Aorta (tissue), 5 donors: ENCODE measurements around the gene DAB2IP. TPM values are rescaled to one million over a fixed set of nuclear protein-coding genes. Genes with fewer than 3 reads are reported as not detected.

Source experiments
- ATAC-seq: fragments of 200-7000 bp; cut with Tn5 transposase; one replicate; pipeline ENCODE4 v1.9.1; 2022; ENCODE audit warnings: moderate library complexity; ENCODE audit not compliant: low FRiP score
- DNase-seq, 2 donors: peaks; one replicate each; pipeline ENCODE4 v3.0.0-alpha.2; 2020
- H3K27ac ChIP-seq, 2 donors: one replicate each; pipeline ENCODE4 v1.5.1; 2013; ENCODE audit warnings: low read length in 2 of 2, mild to moderate bottlenecking in 2 of 2, moderate library complexity in 2 of 2, control low read depth in 1 of 2, inconsistent platforms in 1 of 2, low read depth in 1 of 2
- H3K27me3 ChIP-seq, 2 donors: one replicate each; pipeline ENCODE4 v1.6.1; 2013; ENCODE audit warnings: control low read depth in 1 of 2, low read length in 1 of 2, mild to moderate bottlenecking in 1 of 2, moderate library complexity in 1 of 2; ENCODE audit not compliant: insufficient read depth in 2 of 2, control insufficient read depth in 1 of 2
- H3K36me3 ChIP-seq, 2 donors: one replicate each; pipeline ENCODE4 v1.6.1; 2013; ENCODE audit warnings: control low read depth in 1 of 2, low read length in 1 of 2, mild to moderate bottlenecking in 1 of 2; ENCODE audit not compliant: insufficient read depth in 2 of 2, control insufficient read depth in 1 of 2
- H3K4me1 ChIP-seq, 2 donors: one replicate each; pipeline ENCODE4 v1.6.1; 2013; ENCODE audit warnings: low read length in 2 of 2, control low read depth in 1 of 2, mild to moderate bottlenecking in 1 of 2, moderate library complexity in 1 of 2; ENCODE audit not compliant: insufficient read depth in 2 of 2, control insufficient read depth in 1 of 2
- H3K4me3 ChIP-seq, 2 donors: one replicate each; pipeline ENCODE4 v1.5.1; 2013; ENCODE audit warnings: low read length in 2 of 2, control low read depth in 1 of 2, mild to moderate bottlenecking in 1 of 2
- H3K9me3 ChIP-seq: one replicate; pipeline ENCODE4 v1.6.1; 2013; ENCODE audit warnings: mild to moderate bottlenecking, low read length; ENCODE audit not compliant: control insufficient read depth
- WGBS, 2 donors: extraction: QIAGEN DNeasy Blood & Tissue Kit; methylation state at CpG; one replicate each; pipeline ENCODE4 v1.1.7; 2013; 5-methylcytosine and 5-hydroxymethylcytosine counted together
- intact Hi-C, 2 donors: fragments of 100-400 bp; cut with DNase I; formaldehyde crosslinking; loops; one replicate each; pipeline versions ENCODE4 v1.14.2 to v1.15.0; 2022
- polyA plus RNA-seq, 2 donors: library from polyadenylated mRNA; stranded (reverse); fragments of 200-250 nt; gene quantifications; one replicate each; pipeline ENCODE4 v1.2.3, GENCODE V29; 2013
- total RNA-seq, 2 donors: library from RNA; stranded (reverse); fragmentation: NEBNext Ultra II Directional; extraction: Animal tissue kit (Norgen Biotek cat#: 25700); gene quantifications; one replicate each; pipeline ENCODE4 v1.2.1, GENCODE V29; 2021
- donor health status: healthy with polysubstance abuse.
- donor health status: Bipolar disorder and iron deficiency.
- donor health status: DM: no; HTN: no; CAD: no.
- donor health status: DM: no; HTN: no; CAD: no.
- donor health status: DM: yes; HTN: yes; CAD: no.

Gene DAB2IP
- total and polyA plus RNA-seq, 4 donors: 12.0 to 75.4 (median 51.4) TPM

- H3K27me3 ChIP-seq: no peaks in the 10 kb centered on the region
- peak overlapping the region in 1 of 2 donors; percentile 84 for H3K27ac ChIP-seq
- ATAC-seq (peak; percentile 73), DNase-seq (peak; percentile 75 to 85)
- no peaks in the 10 kb centered on the region for H3K4me1 ChIP-seq
- no peaks in the 10 kb centered on the region for H3K9me3 ChIP-seq
- H3K4me3 ChIP-seq: no peak overlapping the region
- no peaks in the 10 kb centered on the region for H3K36me3 ChIP-seq
- intact Hi-C loops: loop anchor here in 1 of 2 donors (5.0 kb wide), 2 partner anchors 45 to 140 kb away; no protein-coding TSS in a partner anchor
- WGBS, 2 donors: 67 to 69% methylated on average over 14 of the region's 14 CpGs
Observed at GRCh38 chr9:121692606-121693387, 41.4 kb downstream of the DAB2IP start.

GRCh38 chr9:121693388-121693670 lies 41.9 kb downstream of the DAB2IP start:
- WGBS, 2 donors: 89 to 92% methylated on average over 4 of the region's 4 CpGs
- DNase-seq (no peak), ATAC-seq (no peak)
- Histone ChIP-seq H3K27ac (peak overlapping the region in 1 of 2 donors; percentile 56), H3K4me3 (no peak overlapping the region), H3K9me3 (no peaks in the 10 kb centered on the region), H3K27me3 (no peaks in the 10 kb centered on the region), H3K36me3 (no peaks in the 10 kb centered on the region), H3K4me1 (no peaks in the 10 kb centered on the region)
- intact Hi-C loops: loop anchor here in 1 of 2 donors (5.0 kb wide), 2 partner anchors 44 to 141 kb away; no protein-coding TSS in a partner anchor

GRCh38 chr9:121694001-121694400 lies 42.6 kb downstream of the DAB2IP start:
- no peak for DNase-seq
- Histone ChIP-seq H3K36me3 (no peaks in the 10 kb centered on the region), H3K27me3 (no peaks in the 10 kb centered on the region), H3K4me3 (no peak overlapping the region), H3K27ac (peak overlapping the region in 1 of 2 donors; percentile 20), H3K9me3 (no peaks in the 10 kb centered on the region), H3K4me1 (no peaks in the 10 kb centered on the region)
- 94 to 97% methylated on average over 5 of the region's 5 CpGs for WGBS, 2 donors
- ATAC-seq: no peak
- intact Hi-C loops: loop anchor here in 1 of 2 donors (5.0 kb wide), 2 partner anchors 43 to 142 kb away; no protein-coding TSS in a partner anchor

- DNase-seq (no peak), ATAC-seq (no peak)
- intact Hi-C loops: loop anchor here in 1 of 2 donors (5.0 kb wide), 2 partner anchors 43 to 142 kb away; no protein-coding TSS in a partner anchor
- WGBS, 2 donors: 83 to 85% methylated on average over 7 of the region's 7 CpGs
- Histone ChIP-seq H3K9me3 (no peaks in the 10 kb centered on the region), H3K36me3 (no peaks in the 10 kb centered on the region), H3K27me3 (no peaks in the 10 kb centered on the region), H3K4me3 (no peak overlapping the region), H3K27ac (no peak overlapping the region), H3K4me1 (no peaks in the 10 kb centered on the region)
Observed at GRCh38 chr9:121694600-121694999, 43.2 kb downstream of the DAB2IP start.

- Histone ChIP-seq H3K27me3 (no peaks in the 10 kb centered on the region), H3K27ac (no peak overlapping the region), H3K36me3 (no peaks in the 10 kb centered on the region), H3K4me3 (no peak overlapping the region), H3K9me3 (no peaks in the 10 kb centered on the region), H3K4me1 (no peaks in the 10 kb centered on the region)
- 59 to 75% methylated on average over 1 of the region's 1 CpG for WGBS, 2 donors
- ATAC-seq (no peak), DNase-seq (no peak)
- intact Hi-C loops: loop anchor here in 1 of 2 donors (5.0 kb wide), 1 partner anchor 75 kb away; no protein-coding TSS in a partner anchor
Observed at GRCh38 chr9:121696930-121697329, 45.5 kb downstream of the DAB2IP start.

- ATAC-seq (peak; percentile 3), DNase-seq (peak; percentile 74 to 88)
- WGBS, 2 donors: 7 to 21% methylated on average over 38 to 130 of the region's 130 CpGs
- Histone ChIP-seq H3K27ac (no peak overlapping the region), H3K27me3 (no peaks in the 10 kb centered on the region), H3K9me3 (no peaks in the 10 kb centered on the region), H3K36me3 (no peaks in the 10 kb centered on the region), H3K4me3 (peak overlapping the region; percentile 32 to 59), H3K4me1 (no peaks in the 10 kb centered on the region)
- intact Hi-C loops: loop anchor here in 1 of 2 donors (5.0 kb wide), 1 partner anchor 73 kb away; no protein-coding TSS in a partner anchor
Observed at GRCh38 chr9:121698627-121699570, 47.5 kb downstream of the DAB2IP start.

GRCh38 chr9:121699571-121700164 lies 48.2 kb downstream of the DAB2IP start:
- no peaks in the 10 kb centered on the region for H3K9me3 ChIP-seq
- H3K27me3 ChIP-seq: no peaks in the 10 kb centered on the region
- ATAC-seq: peak; percentile 40
- 0 to 1% methylated on average over 34 to 36 of the region's 36 CpGs for WGBS, 2 donors
- no peaks in the 10 kb centered on the region for H3K4me1 ChIP-seq
- DNase-seq: no peak
- intact Hi-C loops: loop anchor here (5.0 kb wide), 3 partner anchors 38 to 73 kb away; no protein-coding TSS in a partner anchor
- no peaks in the 10 kb centered on the region for H3K36me3 ChIP-seq
- peak overlapping the region; percentile 32 to 59 for H3K4me3 ChIP-seq
- H3K27ac ChIP-seq: no peak overlapping the region

- Histone ChIP-seq H3K27me3 (no peaks in the 10 kb centered on the region), H3K9me3 (no peaks in the 10 kb centered on the region), H3K36me3 (no peaks in the 10 kb centered on the region), H3K4me1 (no peaks in the 10 kb centered on the region), H3K4me3 (peak overlapping the region; percentile 32 to 59), H3K27ac (no peak overlapping the region)
- DNase-seq (peak; percentile 69 to 88), ATAC-seq (peak; percentile 56)
- 21 to 24% methylated on average over 21 of the region's 21 CpGs for WGBS, 2 donors
- intact Hi-C loops: loop anchor here (5.0 kb wide), 2 partner anchors 37 to 42 kb away; no protein-coding TSS in a partner anchor
Observed at GRCh38 chr9:121700165-121700831, 48.9 kb downstream of the DAB2IP start.
